DLD1 (cell line): Measurements from ENCODE around the gene USP49.

Experiments used
- in situ Hi-C: cut with HindIII; loops from 2 replicates; pipeline ENCODE4 v1.10.0; 2017; ENCODE audit warnings: low sequenced_read_pairs

The USP49 gene

GRCh38 chr6:41763470-41763869 lies 131.7 kb downstream of the USP49 start:
- in situ Hi-C loops = no loop called here

- in situ Hi-C loops = no loop called here
Measured at GRCh38 chr6:41759905-41760579, 135.1 kb downstream of the USP49 start.

DNA sequence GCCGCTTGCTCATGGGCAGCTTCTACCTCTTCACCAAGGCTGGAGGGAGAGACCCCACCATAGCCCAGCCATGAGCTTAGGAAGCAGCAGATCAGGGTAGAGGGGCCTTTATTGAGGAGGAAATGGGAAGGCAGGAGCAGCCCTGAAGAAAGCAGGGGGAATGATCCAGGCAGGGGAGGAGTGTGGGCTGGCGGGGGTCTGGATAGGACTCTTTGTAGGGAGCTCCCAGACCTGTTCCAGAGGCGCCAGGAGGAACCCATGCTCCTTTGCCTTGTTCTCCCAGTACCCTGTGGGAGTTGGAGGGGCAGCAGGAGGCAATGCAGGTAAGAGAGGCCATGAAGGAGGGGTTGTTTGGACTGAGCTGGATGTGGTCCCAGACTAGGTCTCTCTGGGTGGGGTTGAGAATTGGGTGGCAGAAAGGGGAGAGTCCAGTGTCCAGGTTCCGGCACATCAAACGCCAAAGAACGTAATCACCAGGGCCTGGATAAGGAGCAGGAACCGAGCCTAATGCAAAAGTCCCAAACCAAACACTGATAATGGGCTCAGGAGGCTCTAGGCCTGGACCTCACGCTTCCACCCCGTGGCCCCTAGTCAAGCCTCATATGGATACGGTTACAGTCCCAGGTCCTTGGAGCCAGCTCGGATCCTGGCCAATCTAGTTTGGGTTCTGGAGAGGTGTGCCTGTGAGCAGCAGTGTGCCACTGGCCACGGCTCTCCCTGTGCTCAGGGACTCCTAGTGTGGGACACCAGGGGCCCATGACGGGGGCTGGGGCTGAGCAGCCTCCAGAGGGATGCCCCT lies 135.9 kb downstream of the USP49 start:
- in situ Hi-C loops = no loop called here

GRCh38 chr6:41758641-41759035 lies 136.5 kb downstream of the USP49 start:
- in situ Hi-C loops = no loop called here

DNA sequence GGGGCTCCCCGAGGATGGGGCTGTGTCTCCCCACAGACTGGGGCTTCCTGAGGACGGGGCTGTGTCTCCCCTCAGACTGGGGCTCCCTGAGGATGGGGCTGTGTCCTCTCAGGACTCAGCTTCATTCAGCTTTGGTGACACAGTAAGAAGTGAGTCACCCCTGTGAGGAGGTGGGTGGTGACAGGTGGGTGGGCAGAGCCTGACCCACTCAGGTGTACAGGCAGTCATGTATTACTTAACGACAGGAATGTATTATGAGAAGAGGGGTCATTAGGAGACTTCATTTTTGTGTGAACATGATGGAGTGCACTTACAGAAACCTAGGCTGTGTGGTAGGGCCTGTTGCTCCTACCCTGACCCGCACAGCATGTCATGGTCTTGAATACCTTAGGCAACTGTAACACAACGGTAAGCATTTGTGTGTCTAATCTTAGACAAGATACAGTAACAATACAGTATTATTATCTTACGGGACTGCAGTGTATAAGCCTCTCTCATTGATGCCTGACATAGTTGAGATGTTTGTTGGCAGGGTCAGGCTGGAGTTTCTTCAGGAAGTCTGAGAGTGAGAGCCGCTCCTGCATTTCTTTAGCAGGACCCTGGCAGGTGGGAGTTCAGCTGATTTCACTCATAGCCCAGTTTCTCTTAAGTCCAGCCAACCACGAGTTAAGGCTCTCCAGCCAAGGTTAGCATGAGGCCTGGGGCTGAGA lies 137.1 kb downstream of the USP49 start:
- in situ Hi-C loops = no loop called here

GRCh38 chr6:41757271-41757670 lies 137.9 kb downstream of the USP49 start:
- in situ Hi-C loops = no loop called here

DNA sequence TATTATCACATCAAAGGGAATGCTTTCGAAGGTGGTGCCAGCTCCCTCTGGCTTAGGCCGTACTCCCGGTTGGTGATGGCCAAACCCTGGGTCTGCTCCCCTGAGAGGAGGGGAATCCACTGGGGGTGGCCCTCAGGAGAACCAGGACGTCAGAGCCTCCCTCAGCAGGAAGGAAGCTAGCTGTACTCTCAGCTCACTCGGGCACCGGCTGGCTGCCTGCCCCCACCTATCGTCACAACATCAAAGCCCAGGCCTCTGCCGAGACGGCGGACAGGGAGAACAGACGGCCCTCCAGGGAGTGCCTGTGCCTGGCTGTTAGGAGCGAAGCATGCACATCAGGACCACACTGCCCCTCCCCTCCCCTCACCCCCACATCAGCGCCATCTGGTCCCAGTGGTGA lies 138.8 kb downstream of the USP49 start:
- in situ Hi-C loops = no loop called here

DNA sequence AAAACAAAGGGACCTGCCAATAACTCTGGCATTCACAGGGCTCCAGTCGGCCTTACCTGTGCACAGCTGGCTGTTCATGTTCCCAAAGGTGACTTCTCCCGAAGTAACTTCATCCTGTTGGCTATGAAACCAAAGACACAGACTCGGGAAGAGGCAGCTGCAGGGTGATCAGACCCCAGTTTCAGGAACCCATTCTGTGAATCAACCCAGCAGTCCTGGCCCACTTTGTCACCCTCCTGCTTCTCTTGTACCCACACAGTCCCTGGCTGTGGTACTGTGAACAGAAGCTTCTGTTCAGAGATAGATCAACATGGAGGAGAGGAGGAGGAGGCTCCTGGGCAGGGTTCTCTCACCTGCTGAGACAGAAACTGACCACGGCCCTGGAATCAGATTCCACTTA lies 139.3 kb downstream of the USP49 start:
- in situ Hi-C loops = no loop called here

DNA sequence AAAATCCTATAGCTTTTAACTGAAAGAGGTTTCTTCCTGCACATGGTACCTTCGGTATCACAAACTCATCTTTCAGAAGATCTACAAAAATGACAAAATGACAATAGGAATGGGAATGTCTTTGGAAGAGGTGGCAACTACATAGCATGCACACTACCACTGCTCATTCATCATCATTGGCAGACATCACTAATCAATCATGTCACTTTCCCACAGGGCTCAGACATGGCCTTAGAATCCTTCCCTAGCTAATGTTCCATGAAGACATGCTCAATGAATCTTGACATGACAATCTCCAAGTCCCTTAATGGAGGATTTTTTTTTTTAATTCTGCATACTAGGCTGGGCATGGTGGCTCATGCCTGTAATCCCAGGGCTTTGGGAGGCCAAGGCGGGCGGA lies 144.8 kb downstream of the USP49 start:
- in situ Hi-C loops = no loop called here

DNA sequence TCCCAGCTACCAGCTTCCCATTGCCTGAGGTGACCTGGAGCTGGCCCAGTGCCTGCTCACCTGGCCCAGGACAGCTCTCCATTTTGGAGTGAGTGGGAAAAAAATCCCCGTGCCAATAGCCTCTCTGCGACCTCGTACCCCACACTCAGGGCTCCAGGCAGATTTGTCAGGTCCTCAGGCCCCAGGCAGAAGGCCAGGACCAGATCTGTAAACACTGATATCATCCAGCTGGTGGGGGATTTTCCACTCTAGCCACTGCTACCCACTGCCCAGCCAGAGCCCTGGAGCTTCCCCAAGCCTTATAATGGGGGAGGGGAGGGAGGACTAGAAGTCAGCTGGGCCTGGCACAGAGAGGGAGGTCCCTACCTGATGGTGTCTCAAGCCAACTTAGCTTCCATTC lies 146.6 kb downstream of the USP49 start:
- in situ Hi-C loops = no loop called here

DNA sequence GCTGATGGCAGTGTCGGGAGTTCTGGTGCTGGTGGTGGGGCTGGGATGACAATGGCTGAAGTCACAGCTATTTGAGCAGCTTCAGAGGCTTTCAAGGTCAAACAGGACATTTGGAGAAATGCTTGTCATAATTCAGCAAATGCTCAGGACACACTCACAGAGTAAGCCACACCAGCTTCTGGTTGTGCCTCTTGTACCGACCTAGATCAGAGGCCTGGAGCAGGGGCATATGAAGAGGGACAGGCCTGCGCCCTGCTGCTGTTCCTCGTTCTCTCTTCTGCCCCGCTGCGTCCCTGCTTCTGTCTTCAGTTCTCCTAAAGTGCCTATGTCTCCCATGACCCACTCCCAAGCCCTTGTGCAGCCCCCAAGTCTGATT lies 147.1 kb downstream of the USP49 start:
- in situ Hi-C loops = no loop called here

DNA sequence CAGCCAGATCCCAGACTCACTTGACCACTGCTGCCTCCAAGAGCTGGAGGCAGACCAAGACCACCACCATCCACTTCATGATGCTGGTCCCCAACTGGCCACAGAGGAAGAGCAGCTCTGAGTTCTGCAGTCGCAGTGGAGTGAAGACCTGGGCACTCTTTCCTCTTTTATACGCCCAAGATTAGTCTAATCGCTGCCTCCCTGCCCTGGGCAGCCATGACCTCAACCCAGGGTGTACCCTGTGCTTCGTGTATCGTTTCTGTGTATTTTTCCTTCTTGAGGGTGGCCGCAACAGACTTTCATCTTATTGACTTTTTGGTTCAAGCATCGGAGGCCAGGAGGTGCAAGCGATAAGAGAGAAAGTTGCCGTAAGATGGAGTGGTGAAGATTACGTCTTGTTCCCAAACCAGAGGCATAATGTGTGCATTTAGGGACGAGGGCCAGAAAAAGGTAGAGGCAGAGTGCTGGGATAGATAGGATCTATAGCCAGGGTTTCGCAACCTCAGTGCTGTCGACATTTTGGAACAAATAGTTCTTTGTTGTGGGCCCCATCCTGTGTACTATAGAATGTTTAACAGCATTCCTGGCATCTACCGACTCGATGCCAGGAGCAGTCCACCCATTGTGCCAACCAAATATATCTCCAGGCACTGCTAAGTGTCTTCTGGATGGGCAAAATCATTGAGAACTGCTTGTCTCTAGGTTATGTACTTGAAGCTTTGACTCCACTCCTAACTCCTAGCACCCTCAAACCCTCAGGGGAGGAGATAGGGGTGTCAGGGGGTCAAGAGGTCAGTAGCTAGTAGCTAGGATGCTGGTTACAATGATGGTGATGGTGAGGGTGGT lies 147.7 kb downstream of the USP49 start, which contains the start of gene PGC:
PGC (minus strand) TSS at position 142 of the 846 bp plus-strand sequence; CDS start at position 79, 63 bp downstream.
- in situ Hi-C loops = no loop called here

DNA sequence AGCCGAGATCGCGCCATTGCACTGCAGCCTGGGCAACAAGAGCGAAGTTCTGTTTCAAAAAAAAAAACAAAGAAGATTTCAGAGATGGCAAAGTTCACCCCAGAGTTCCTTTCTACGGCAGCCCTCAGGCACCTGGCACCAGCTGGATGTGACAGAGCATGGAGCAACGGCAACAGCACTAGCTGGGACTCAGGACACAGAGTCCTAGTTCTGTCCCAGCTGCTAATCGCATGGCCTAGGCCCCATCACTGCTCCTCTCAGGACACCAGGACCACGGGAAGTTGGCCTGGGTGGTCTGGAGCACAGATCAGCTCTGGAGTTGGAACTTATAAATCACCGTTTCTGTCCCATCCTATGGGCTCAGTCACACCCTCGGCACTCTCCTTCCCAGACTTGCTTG lies 149.1 kb downstream of the USP49 start:
- in situ Hi-C loops = no loop called here

- in situ Hi-C loops = no loop called here
Measured at GRCh38 chr6:41744236-41744787, 150.9 kb downstream of the USP49 start.

- in situ Hi-C loops = no loop called here
Measured at GRCh38 chr6:41743406-41744235, 151.6 kb downstream of the USP49 start.

GRCh38 chr6:41741625-41742490 lies 153.3 kb downstream of the USP49 start:
- in situ Hi-C loops = no loop called here

- in situ Hi-C loops = no loop called here
Measured at GRCh38 chr6:41740366-41741162, 154.6 kb downstream of the USP49 start.
